HCT116 (cell line): Measurements from ENCODE around the gene AMZ1. TPM values are rescaled to one million over a fixed set of nuclear protein-coding genes. Genes with fewer than 3 reads are reported as not detected.
"Not testable (repeated sequence)": the region's sequence is repeated elsewhere in the genome, so short reads cannot be mapped to it uniquely, and the experiment has no call there.

Experiments
- ATAC-seq: fragments of 200-7000 bp; cut with Tn5 transposase; 2 replicates; pipeline ENCODE4 v1.9.1; 2020; ENCODE audit warnings: mild to moderate bottlenecking, moderate library complexity
- BruUV-seq: library from RNA; stranded (reverse); fragments of 400-500 nt; replicated peaks from 2 replicates; lab custom pipeline; 2021; lab: Mats Ljungman, UMichigan
- CTCF ChIA-PET: fragments of 300-600 bp; sonication (Branson Sonifier 250); formaldehyde crosslinking; loops from one replicate; lab custom pipeline; 2021; ENCODE audit warnings: antibody characterized with exemption; lab: Charles Lee
- POLR2A ChIA-PET: fragments of 300-600, 350-600 bp; sonication (Branson Sonifier 250); formaldehyde crosslinking; loops from one replicate; lab custom pipeline; 2021; ENCODE audit warnings: antibody characterized with exemption; lab: Charles Lee
- RAD21 ChIA-PET, 2 experiments: fragments of 300-600 bp; sonication (Branson Sonifier 250); formaldehyde crosslinking; loops; one replicate each; lab custom pipeline; 2023; ENCODE audit warnings: low total read pairs in 2 of 2; ENCODE audit not compliant: uncharacterized antibody in 2 of 2, unreplicated experiment in 2 of 2, low non-redundant PET in 1 of 2; lab: Charles Lee
- DNase-seq: peaks from one replicate; pipeline ENCODE4 v3.0.0-alpha.2; 2010; ENCODE audit warnings: low read depth, low spot score
- H2AFZ ChIP-seq: fragments of 200-600 bp; shearing (Covaris generic), sonication (generic); 2 replicates; pipeline ENCODE4 v1.6.1; 2017; ENCODE audit warnings: low read depth, mixed run types, mixed read lengths, antibody characterized with exemption, low read length; ENCODE audit not compliant: poor library complexity, severe bottlenecking
- H3K27ac ChIP-seq: 2 replicates; pipeline ENCODE4 v1.5.1; 2012; ENCODE audit warnings: low read depth, low read length
- H3K27me3 ChIP-seq: fragments of 200-600 bp; sonication (generic); 2 replicates; pipeline ENCODE4 v1.6.1; 2016; ENCODE audit warnings: mixed run types, low read length, mixed read lengths; ENCODE audit not compliant: insufficient read depth
- H3K36me3 ChIP-seq, 2 experiments: fragments of 200-500 bp in 1 of 2; fragments of 200-600 bp in 1 of 2; sonication (Bioruptor generic) in 1 of 2; sonication (generic) in 1 of 2; 2 replicates each; pipeline versions ENCODE4 v1.5.1 to v1.6.1; 2014 to 2016; ENCODE audit warnings: low read length in 2 of 2, inconsistent platforms in 1 of 2, mixed read lengths in 1 of 2, mixed run types in 1 of 2; ENCODE audit not compliant: insufficient read depth in 2 of 2, control insufficient read depth in 1 of 2
- H3K4me1 ChIP-seq, 2 experiments: fragments of 200-600 bp in 1 of 2; sonication (generic) in 1 of 2; 2 replicates each; pipeline versions ENCODE4 v1.5.1 to v1.6.1; 2012 to 2017; ENCODE audit warnings: low read length in 2 of 2, inconsistent platforms in 1 of 2, mild to moderate bottlenecking in 1 of 2, mixed read lengths in 1 of 2, mixed run types in 1 of 2, moderate library complexity in 1 of 2; ENCODE audit not compliant: insufficient read depth in 2 of 2, control insufficient read depth in 1 of 2
- H3K4me2 ChIP-seq: fragments of 200-600 bp; sonication (generic); 2 replicates; pipeline ENCODE4 v1.6.1; 2017; ENCODE audit warnings: mixed run types, low read length, mixed read lengths
- H3K4me3 ChIP-seq, 2 experiments: fragments of 200-600 bp in 1 of 2; sonication (generic) in 1 of 2; replicated peaks in 1 of 2; 2 replicates each; pipeline ENCODE4 v1.5.1; 2011 to 2016; ENCODE audit warnings: low read length in 2 of 2, control low read depth in 1 of 2, low read depth in 1 of 2, mild to moderate bottlenecking in 1 of 2, mixed read lengths in 1 of 2, mixed run types in 1 of 2
- H3K79me2 ChIP-seq: fragments of 200-600 bp; sonication (generic); 2 replicates; pipeline ENCODE4 v1.6.1; 2017; ENCODE audit warnings: mild to moderate bottlenecking, mixed run types, low read length, moderate library complexity, mixed read lengths; ENCODE audit not compliant: insufficient read depth
- H3K9ac ChIP-seq: fragments of 200-600 bp; sonication (generic); 2 replicates; pipeline ENCODE4 v1.6.1; 2016; ENCODE audit warnings: low read length, mixed read lengths
- H3K9me2 ChIP-seq: fragments of 200-600 bp; sonication (generic), shearing (Covaris generic); 2 replicates; pipeline ENCODE4 v1.6.1; 2017; ENCODE audit warnings: mixed run types, mild to moderate bottlenecking, moderate library complexity; ENCODE audit not compliant: insufficient read depth
- H3K9me3 ChIP-seq, 2 experiments: fragments of 200-500 bp in 1 of 2; fragments of 200-600 bp in 1 of 2; sonication (Bioruptor generic) in 1 of 2; sonication (generic) in 1 of 2; 2 replicates each; pipeline ENCODE4 v1.6.1; 2014 to 2017; ENCODE audit warnings: low read length in 2 of 2, mixed read lengths in 2 of 2, inconsistent platforms in 1 of 2, low read depth in 1 of 2, mild to moderate bottlenecking in 1 of 2, mixed run types in 1 of 2, moderate library complexity in 1 of 2; ENCODE audit not compliant: control insufficient read depth in 1 of 2, insufficient read depth in 1 of 2
- H4K20me1 ChIP-seq: fragments of 200-600 bp; sonication (generic), shearing (Covaris generic); 2 replicates; pipeline ENCODE4 v1.6.1; 2017; ENCODE audit warnings: mixed run types, mild to moderate bottlenecking, moderate library complexity; ENCODE audit not compliant: insufficient read depth
- CTCF ChIP-seq, 3 experiments: fragments of 200-600 bp in 1 of 3; sonication (generic) in 1 of 3; IDR thresholded peaks in 2 of 3; conservative IDR thresholded peaks in 1 of 3; 2 replicates each; pipeline ENCODE4 v1.5.1; 2012 to 2017; ENCODE audit warnings: low read depth in 2 of 3, low read length in 2 of 3, antibody characterized with exemption in 1 of 3, borderline replicate concordance in 1 of 3, control low read depth in 1 of 3, mild to moderate bottlenecking in 1 of 3, mixed read lengths in 1 of 3, mixed run types in 1 of 3, moderate library complexity in 1 of 3; ENCODE audit not compliant: insufficient read depth in 1 of 3
- EGR1 ChIP-seq: IDR thresholded peaks from 2 replicates; pipeline ENCODE4 v1.6.1; 2012; ENCODE audit warnings: low read depth
- ZNF274 ChIP-seq: fragments of 200-500 bp; sonication (Bioruptor generic); IDR thresholded peaks from 2 replicates; pipeline ENCODE4 v1.6.1; 2014; ENCODE audit warnings: mild to moderate bottlenecking, low read depth, low read length, inconsistent platforms
- intact Hi-C: fragments of 100-400 bp; cut with micrococcal nuclease; formaldehyde crosslinking; loops from 2 replicates; pipeline ENCODE4 v1.10.0; 2022
- total RNA-seq: library from RNA; stranded (reverse); gene quantifications from one replicate; pipeline ENCODE4 v1.2.1, GENCODE V29; 2021; ENCODE audit not compliant: unreplicated experiment

AMZ1 gene
- total RNA-seq, 1 experiment from 2014 or later: not detected

- no peak for TF ChIP-seq CTCF (IDR thresholded peaks at IDR 0.05 in 2 of 3, conservative IDR thresholded peaks at IDR 0.05 in 1 of 3; ENCODE audit: borderline replicate concordance in 1 of 3, insufficient read depth in 1 of 3, low read depth in 2 of 3, low read length in 2 of 3)
- TF ChIP-seq EGR1: no peak
- no peak for TF ChIP-seq ZNF274
These were observed 12.7 kb upstream of the AMZ1 start (continued) for GRCh38 chr7:2675256-2675764.

- H4K20me1 ChIP-seq, RAD21 ChIA-PET, H3K27ac ChIP-seq, POLR2A ChIA-PET, H3K27me3 ChIP-seq, H3K9ac ChIP-seq, BruUV-seq, H3K4me1 ChIP-seq, CTCF ChIA-PET, H3K79me2 ChIP-seq, H2AFZ ChIP-seq, intact Hi-C loops, H3K9me2 ChIP-seq, H3K9me3 ChIP-seq, H3K4me2 ChIP-seq, ATAC-seq, H3K4me3 ChIP-seq, DNase-seq, H3K36me3 ChIP-seq: not testable (repeated sequence)
These were observed 11.4 kb upstream of the AMZ1 start for GRCh38 chr7:2676576-2676975.

- H3K9me2 ChIP-seq, H3K27ac ChIP-seq, H3K36me3 ChIP-seq, H3K4me2 ChIP-seq, H3K79me2 ChIP-seq, H3K9ac ChIP-seq, RAD21 ChIA-PET, H3K27me3 ChIP-seq, BruUV-seq, H2AFZ ChIP-seq, POLR2A ChIA-PET, DNase-seq, intact Hi-C loops, ATAC-seq, H3K4me1 ChIP-seq, H4K20me1 ChIP-seq, H3K9me3 ChIP-seq, H3K4me3 ChIP-seq, CTCF ChIA-PET: not testable (repeated sequence)
These were observed 9.5 kb upstream of the AMZ1 start for GRCh38 chr7:2678454-2678853.

- H2AFZ ChIP-seq, H3K9me2 ChIP-seq, H3K9me3 ChIP-seq, DNase-seq, BruUV-seq, H3K27me3 ChIP-seq, ATAC-seq, H3K27ac ChIP-seq, H3K4me3 ChIP-seq, H3K4me2 ChIP-seq, H3K9ac ChIP-seq, POLR2A ChIA-PET, RAD21 ChIA-PET, H4K20me1 ChIP-seq, H3K4me1 ChIP-seq, H3K79me2 ChIP-seq, H3K36me3 ChIP-seq: not testable (repeated sequence)
- intact Hi-C loops: loop anchor here (10.0 kb wide), 1 partner anchor 115 kb away; no protein-coding TSS in a partner anchor
- CTCF ChIA-PET: interaction anchor here (1.6 to 2.8 kb wide), 2 partner anchors 30 to 228 kb away, joined by 8 to 19 read pairs; no protein-coding TSS in a partner anchor
These were observed 8.6 kb upstream of the AMZ1 start for GRCh38 chr7:2679135-2680127.
